Bronchial epithelial cell (primary cell): ENCODE data around the gene USP6NL. TPM values are rescaled to one million over a fixed set of nuclear protein-coding genes. Genes with fewer than 3 reads are reported as not detected.

Experiments used
- DNase-seq: peaks from one replicate; pipeline ENCODE4 v3.0.0-alpha.2; 2010; ENCODE audit warnings: low read depth
- FAIRE-seq: peaks from 2 replicates; lab custom pipeline; 2011; peaks lifted over from hg19 to GRCh38; lab: Jason Lieb, UNC
- H3K27me3 ChIP-seq: 2 replicates; pipeline ENCODE4 v1.5.1; 2011; ENCODE audit warnings: low read length; ENCODE audit not compliant: control insufficient read depth, insufficient read depth
- H3K36me3 ChIP-seq: 2 replicates; pipeline ENCODE4 v1.5.1; 2011; ENCODE audit warnings: low read length; ENCODE audit not compliant: control insufficient read depth, insufficient read depth
- H3K4me3 ChIP-seq: 2 replicates; pipeline ENCODE4 v1.5.1; 2011; ENCODE audit warnings: mild to moderate bottlenecking, low read depth, low read length, control low read depth
- CTCF ChIP-seq: IDR thresholded peaks from 2 replicates; pipeline ENCODE4 v1.5.1; 2011; ENCODE audit warnings: mild to moderate bottlenecking, moderate library complexity, low read length, control low read depth, inconsistent platforms; ENCODE audit not compliant: insufficient read depth, severe bottlenecking
- total RNA-seq: library from RNA; depleted of rRNA; stranded (reverse); fragments of >200 nt; gene quantifications from 2 replicates; pipeline ENCODE4 v1.2.1, GENCODE V29; 2014

Gene USP6NL
- total RNA-seq, 1 donor from 2014 or later = 8.7 TPM

DNA sequence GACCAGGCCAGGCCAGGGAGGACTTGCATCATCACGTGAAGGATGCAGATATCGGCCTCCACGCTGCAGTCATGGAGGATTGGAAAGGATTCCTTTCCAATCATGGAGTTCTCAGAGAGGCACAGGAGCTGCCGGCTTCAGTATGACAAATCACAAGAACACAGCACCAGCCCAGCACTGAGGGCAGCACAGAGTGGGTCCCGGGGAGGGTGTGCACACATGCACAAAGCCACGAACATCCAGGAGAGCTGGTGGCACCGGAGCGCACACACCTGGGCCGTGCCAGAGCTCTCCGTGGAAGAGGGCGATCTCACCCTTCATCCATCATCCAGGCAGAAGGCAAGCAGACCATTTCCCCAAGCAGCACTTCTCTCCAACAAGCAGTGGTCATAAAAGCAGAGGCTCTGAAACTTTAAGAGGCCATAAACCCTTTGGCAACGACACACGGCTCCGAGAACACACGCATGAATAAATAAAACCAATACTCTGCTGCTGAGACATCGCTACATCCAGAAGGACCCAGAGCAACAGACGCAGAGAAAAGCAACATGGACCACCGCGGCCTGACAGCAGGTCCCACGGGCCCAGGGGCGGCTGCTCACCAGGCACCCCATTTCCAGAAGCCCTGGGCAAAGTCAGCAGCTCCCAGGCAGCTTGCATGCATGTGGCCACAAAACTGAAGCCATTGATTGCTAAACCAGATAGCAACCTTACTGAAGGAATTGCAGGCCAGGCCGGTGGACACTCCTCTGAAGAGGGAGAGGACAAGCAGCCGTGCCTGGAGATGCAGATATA is 180.8 kb downstream of the USP6NL start:
- FAIRE-seq = no peak
- Histone ChIP-seq H3K4me3 (no peak overlapping the region), H3K27me3 (no peaks in the 10 kb centered on the region), H3K36me3 (no peaks in the 10 kb centered on the region)
- TF ChIP-seq CTCF = no peak
- DNase-seq = no peak

- DNase-seq (no peak), FAIRE-seq (no peak)
- Histone ChIP-seq H3K4me3 (no peak overlapping the region), H3K27me3 (no peaks in the 10 kb centered on the region), H3K36me3 (no peaks in the 10 kb centered on the region)
- TF ChIP-seq CTCF = no peak
Observed at GRCh38 chr10:11429439-11430052, 181.9 kb downstream of the USP6NL start.

GRCh38 chr10:11425676-11426075 is 185.8 kb downstream of the USP6NL start:
- TF ChIP-seq CTCF = no peak

GRCh38 chr10:11425296-11425610 is 186.2 kb downstream of the USP6NL start:
- no peak for TF ChIP-seq CTCF
- H3K36me3 ChIP-seq = no peaks in the 10 kb centered on the region
- no peaks in the 10 kb centered on the region for H3K27me3 ChIP-seq
- no peak overlapping the region for H3K4me3 ChIP-seq
- no peak for FAIRE-seq
- DNase-seq = no peak

More at GRCh38 chr10:11425676-11426075, 185.8 kb downstream of the USP6NL start:
- FAIRE-seq (no peak), DNase-seq (no peak)
- Histone ChIP-seq H3K4me3 (no peak overlapping the region), H3K27me3 (no peaks in the 10 kb centered on the region), H3K36me3 (no peaks in the 10 kb centered on the region)

DNA sequence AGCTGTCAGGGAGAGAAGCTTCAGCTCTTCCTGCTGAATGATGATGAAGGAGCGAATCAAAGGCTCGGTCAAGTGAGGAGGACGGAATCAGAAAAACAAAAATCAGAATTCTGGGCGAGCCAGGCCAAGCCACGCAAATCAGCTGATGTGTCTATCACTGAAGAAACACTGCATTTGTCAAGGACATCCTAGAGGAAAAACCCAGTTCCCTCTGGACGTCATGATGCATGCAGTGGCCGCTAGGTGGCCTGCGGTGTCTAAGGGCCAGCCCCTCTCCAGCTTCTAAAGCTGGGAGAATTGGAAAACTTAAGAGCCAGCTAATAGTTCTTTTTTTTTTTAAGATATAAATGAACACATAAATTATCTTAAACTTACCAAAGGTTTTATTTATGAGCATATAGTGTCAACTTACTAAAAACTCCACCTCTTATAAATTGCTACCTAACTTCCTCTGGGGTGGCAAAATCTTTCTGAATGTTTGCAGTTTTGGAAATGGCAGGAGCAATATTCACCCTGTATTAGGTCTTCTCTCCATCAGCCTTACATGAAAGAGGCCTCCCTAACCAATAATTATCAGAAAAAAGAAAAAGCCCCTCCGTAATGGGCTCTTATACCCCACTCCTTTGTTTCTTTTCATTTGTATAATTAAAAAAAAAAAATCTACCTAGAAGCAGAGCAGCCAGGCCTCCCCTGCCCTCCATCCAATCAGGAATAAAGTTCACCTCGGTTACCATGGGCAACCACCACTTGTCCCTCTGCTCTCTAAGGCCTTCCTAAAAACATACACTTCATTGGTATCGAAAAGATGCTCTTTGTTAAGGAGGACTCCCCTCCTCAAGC is 186.8 kb downstream of the USP6NL start:
- Histone ChIP-seq H3K4me3 (no peak overlapping the region), H3K27me3 (no peaks in the 10 kb centered on the region), H3K36me3 (no peaks in the 10 kb centered on the region)
- DNase-seq (peak; percentile 32), FAIRE-seq (peak; percentile 13)
- peak; percentile 84 for TF ChIP-seq CTCF
